ENCODE results near the gene MAST3.

The MAST3 gene

DNA sequence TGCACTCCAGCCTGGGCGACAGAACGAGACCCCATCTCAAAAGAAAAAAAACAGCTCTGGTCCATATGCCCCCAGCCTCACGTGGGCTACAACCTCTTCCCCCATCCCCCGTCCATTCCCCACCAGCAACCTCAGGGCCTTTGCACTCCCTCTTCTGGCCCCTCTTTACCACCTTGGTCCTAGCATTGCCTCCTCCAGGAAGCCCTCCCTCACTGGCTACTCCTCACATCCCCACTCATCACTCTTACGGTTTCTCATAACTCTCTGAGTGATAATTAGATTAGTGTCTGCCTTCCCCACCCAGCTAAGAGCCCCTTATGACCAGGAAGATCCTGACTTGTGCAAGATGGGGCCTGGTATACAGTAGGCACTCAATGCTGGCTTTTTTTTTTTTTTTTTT is 41.6 kb upstream of the MAST3 start:
- no peak overlapping the region for H3K9ac ChIP-seq
- peaks cover 20% of the 10 kb centered on the region for H3K4me1 ChIP-seq
- H3K27me3 ChIP-seq (ENCODE audit: control insufficient read depth, insufficient read depth, low read length), result no peaks in the 10 kb centered on the region
- H3K4me3 ChIP-seq (ENCODE audit: low read depth, low read length), result no peak overlapping the region
- TF ChIP-seq, protein P1, sequence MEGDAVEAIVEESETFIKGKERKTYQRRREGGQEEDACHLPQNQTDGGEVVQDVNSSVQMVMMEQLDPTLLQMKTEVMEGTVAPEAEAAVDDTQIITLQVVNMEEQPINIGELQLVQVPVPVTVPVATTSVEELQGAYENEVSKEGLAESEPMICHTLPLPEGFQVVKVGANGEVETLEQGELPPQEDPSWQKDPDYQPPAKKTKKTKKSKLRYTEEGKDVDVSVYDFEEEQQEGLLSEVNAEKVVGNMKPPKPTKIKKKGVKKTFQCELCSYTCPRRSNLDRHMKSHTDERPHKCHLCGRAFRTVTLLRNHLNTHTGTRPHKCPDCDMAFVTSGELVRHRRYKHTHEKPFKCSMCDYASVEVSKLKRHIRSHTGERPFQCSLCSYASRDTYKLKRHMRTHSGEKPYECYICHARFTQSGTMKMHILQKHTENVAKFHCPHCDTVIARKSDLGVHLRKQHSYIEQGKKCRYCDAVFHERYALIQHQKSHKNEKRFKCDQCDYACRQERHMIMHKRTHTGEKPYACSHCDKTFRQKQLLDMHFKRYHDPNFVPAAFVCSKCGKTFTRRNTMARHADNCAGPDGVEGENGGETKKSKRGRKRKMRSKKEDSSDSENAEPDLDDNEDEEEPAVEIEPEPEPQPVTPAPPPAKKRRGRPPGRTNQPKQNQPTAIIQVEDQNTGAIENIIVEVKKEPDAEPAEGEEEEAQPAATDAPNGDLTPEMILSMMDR (IDR thresholded peaks at IDR 0.05), result no peak
- no peak overlapping the region for H3K27ac ChIP-seq
- H3K36me3 ChIP-seq (ENCODE audit: control insufficient read depth, insufficient read depth, low read length), result no peaks in the 10 kb centered on the region
- no peaks in the 10 kb centered on the region for H3K79me2 ChIP-seq
- H2AFZ ChIP-seq, result no peak overlapping the region
- no peaks in the 10 kb centered on the region for H3K9me3 ChIP-seq (ENCODE audit: control insufficient read depth, low read length)
- no peak overlapping the region for H3K4me2 ChIP-seq (ENCODE audit: low read length)

DNA sequence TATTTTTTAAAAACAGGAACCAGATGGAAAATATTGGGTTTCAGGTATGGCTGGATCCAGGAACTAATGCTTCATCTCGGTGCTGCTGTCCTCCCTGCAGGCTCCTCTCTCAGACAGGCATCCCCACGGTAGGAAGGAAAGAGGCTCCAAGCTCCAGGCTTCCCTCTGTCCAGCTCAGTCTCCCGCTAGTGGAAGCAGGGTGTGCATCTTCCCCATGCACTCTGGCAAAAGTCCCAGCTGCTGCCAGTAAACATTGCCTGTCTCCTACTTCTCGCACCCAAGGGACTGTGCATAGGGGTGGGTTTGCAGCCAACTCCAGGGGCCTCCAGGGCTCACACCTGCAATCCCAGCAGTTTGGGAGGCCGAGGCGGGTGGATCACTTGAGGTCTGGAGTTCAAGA is 40.0 kb upstream of the MAST3 start:
- Histone ChIP-seq H3K9me3 (ENCODE audit: control insufficient read depth, low read length) (no peaks in the 10 kb centered on the region), H3K9ac (no peak overlapping the region)
- TF ChIP-seq, protein P1 (IDR thresholded peaks at IDR 0.05), result no peak

DNA sequence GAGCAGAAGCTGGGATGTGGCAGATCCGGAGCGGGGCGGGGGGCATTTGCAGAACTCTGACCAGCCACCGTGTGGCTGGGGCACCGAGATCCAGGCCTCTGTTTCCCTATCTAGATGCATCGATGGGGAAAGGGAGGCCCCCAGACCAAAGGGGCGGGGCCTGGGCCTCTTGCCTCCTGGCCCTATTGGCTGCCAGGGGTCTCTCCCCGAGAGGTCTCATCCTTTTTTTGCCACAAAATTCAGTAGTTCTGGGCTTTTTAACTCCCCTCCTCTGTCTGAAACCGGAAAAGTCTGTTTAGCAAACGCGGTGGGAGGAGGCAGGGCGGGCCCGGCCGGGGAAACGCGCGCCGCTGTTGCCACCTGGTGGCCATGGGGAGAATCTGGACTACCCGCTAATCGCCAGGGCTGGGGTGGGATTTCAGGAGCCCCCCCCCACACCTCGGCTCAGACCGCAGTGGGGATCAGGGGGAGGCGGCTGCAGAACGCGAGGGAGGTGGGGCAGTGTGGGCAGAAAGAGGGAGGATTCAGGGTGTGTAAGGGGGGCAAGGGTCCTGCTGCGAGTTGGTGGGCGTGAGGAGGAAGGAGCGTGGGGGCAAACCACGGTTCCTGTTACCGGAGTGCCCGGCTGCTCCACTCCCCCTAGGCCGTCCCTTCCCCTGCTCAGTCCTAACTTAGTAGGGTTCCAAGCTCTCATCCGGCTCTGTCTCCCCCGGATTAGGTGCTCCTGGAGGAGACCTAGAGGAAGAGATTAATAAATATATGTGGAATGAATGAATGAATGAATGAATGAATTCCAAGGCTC is 39.2 kb upstream of the MAST3 start:
- TF ChIP-seq, protein P1 (IDR thresholded peaks at IDR 0.05), result peak; percentile 98
- Histone ChIP-seq H3K4me3 (ENCODE audit: low read depth, low read length) (peak overlapping the region; percentile 32), H2AFZ (peak overlapping the region; percentile 93), H3K36me3 (ENCODE audit: control insufficient read depth, insufficient read depth, low read length) (no peaks in the 10 kb centered on the region), H3K27ac (peak overlapping the region; percentile 88), H3K9me3 (ENCODE audit: control insufficient read depth, low read length) (no peaks in the 10 kb centered on the region), H3K4me1 (peaks cover 9% of the 10 kb centered on the region), H3K4me2 (ENCODE audit: low read length) (peak overlapping the region; percentile 65), H3K9ac (no peak overlapping the region), H3K27me3 (ENCODE audit: control insufficient read depth, insufficient read depth, low read length) (no peaks in the 10 kb centered on the region), H3K79me2 (no peaks in the 10 kb centered on the region)

More for the DNA sequence above, 40.0 kb upstream of the MAST3 start:
- Histone ChIP-seq H2AFZ (peak overlapping the region; percentile 93), H3K4me2 (ENCODE audit: low read length) (no peak overlapping the region), H3K27ac (peak overlapping the region; percentile 88), H3K4me1 (peaks cover 15% of the 10 kb centered on the region), H3K79me2 (no peaks in the 10 kb centered on the region), H3K36me3 (ENCODE audit: control insufficient read depth, insufficient read depth, low read length) (no peaks in the 10 kb centered on the region), H3K27me3 (ENCODE audit: control insufficient read depth, insufficient read depth, low read length) (no peaks in the 10 kb centered on the region), H3K4me3 (ENCODE audit: low read depth, low read length) (no peak overlapping the region)

DNA sequence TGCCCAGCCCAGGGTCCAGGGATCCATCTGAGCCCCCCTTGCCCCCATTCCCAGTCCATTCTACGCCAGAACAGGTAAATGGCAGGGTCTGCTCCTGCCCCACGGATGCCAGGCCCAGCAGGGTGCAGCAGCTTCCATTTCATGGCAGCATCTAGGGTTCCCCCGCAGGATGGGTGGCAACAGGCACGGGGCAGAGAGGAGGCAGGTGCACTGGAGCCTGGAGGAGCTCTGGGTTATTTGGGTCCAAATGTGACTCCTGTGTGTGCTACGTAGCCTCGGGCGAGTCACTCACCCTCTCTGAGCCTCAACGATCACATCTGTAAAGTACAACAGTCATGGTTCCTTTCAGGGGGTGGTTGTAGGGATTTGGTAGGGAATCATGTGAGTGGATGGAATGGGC is 38.3 kb upstream of the MAST3 start:
- TF ChIP-seq, protein P1 (IDR thresholded peaks at IDR 0.05), result no peak
- no peak overlapping the region for H3K9ac ChIP-seq

DNA sequence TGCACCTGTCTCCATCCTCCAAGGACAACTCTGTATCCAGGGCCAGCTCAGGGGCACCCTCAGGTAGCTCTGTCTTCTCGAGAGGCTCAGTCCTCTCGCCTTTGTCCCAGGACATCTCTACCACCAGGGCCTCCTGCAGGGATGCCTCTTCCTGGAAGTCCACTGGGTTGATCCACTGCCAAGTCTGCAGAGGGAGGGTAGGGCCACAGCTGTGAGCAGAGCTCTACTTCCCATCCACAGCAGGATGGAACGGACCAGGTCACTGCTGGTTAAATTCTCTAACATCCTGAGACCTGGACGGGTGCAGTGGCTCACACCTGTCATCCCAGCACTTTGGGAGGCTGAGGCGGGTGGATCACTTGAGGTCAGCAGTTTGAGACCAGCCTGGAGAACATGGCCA is 37.7 kb upstream of the MAST3 start:
- Histone ChIP-seq H3K4me2 (ENCODE audit: low read length) (no peak overlapping the region), H3K79me2 (no peaks in the 10 kb centered on the region), H3K36me3 (ENCODE audit: control insufficient read depth, insufficient read depth, low read length) (no peaks in the 10 kb centered on the region), H3K4me3 (ENCODE audit: low read depth, low read length) (no peak overlapping the region), H3K27me3 (ENCODE audit: control insufficient read depth, insufficient read depth, low read length) (no peaks in the 10 kb centered on the region), H3K9me3 (ENCODE audit: control insufficient read depth, low read length) (no peaks in the 10 kb centered on the region), H3K27ac (no peak overlapping the region), H2AFZ (no peak overlapping the region), H3K4me1 (peaks cover 9% of the 10 kb centered on the region), H3K9ac (no peak overlapping the region)
- TF ChIP-seq, protein P1 (IDR thresholded peaks at IDR 0.05), result no peak

More for the DNA sequence above, 38.3 kb upstream of the MAST3 start:
- Histone ChIP-seq H3K4me3 (ENCODE audit: low read depth, low read length) (no peak overlapping the region), H3K36me3 (ENCODE audit: control insufficient read depth, insufficient read depth, low read length) (no peaks in the 10 kb centered on the region), H3K4me1 (peaks cover 9% of the 10 kb centered on the region), H3K27me3 (ENCODE audit: control insufficient read depth, insufficient read depth, low read length) (no peaks in the 10 kb centered on the region), H3K4me2 (ENCODE audit: low read length) (no peak overlapping the region), H3K27ac (no peak overlapping the region), H3K9me3 (ENCODE audit: control insufficient read depth, low read length) (no peaks in the 10 kb centered on the region), H3K79me2 (no peaks in the 10 kb centered on the region), H2AFZ (no peak overlapping the region)

Data from parathyroid adenoma (tissue), 2 donors.